ENCODE measurements around the gene CACNA1C.

DNA sequence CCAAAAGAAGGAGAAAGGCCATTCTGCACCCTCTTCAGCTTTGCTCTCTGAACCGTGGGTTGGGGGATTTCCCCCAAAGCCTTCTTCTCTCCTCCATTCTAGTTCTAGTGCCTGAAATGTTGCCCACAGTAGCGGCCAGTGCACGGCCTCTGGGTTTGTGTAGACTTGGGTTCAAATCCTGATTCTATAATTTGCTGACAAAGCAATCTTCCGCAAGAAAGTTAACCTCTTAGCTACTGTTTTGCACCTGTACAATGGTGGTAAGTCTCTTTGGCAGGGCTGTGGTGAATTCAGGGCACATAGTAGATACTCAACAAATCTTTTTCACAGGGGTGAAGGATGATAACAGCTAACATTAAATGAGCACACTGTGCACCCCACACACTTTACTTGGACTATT, 5.8 kb upstream of the CACNA1C start:
- TF ChIP-seq CTCF (IDR thresholded peaks at IDR 0.05; ENCODE audit: low read depth, low read length) (no peak), MAX (IDR thresholded peaks at IDR 0.05; ENCODE audit: low read depth, low read length) (no peak)
